ENCODE measurements around the gene SDF4. TPM values are rescaled to one million over a fixed set of nuclear protein-coding genes. Genes with fewer than 3 reads are reported as not detected.

Gene SDF4
- total RNA-seq, 2 donors from 2014 or later: 85.9 to 95.6 TPM

DNA sequence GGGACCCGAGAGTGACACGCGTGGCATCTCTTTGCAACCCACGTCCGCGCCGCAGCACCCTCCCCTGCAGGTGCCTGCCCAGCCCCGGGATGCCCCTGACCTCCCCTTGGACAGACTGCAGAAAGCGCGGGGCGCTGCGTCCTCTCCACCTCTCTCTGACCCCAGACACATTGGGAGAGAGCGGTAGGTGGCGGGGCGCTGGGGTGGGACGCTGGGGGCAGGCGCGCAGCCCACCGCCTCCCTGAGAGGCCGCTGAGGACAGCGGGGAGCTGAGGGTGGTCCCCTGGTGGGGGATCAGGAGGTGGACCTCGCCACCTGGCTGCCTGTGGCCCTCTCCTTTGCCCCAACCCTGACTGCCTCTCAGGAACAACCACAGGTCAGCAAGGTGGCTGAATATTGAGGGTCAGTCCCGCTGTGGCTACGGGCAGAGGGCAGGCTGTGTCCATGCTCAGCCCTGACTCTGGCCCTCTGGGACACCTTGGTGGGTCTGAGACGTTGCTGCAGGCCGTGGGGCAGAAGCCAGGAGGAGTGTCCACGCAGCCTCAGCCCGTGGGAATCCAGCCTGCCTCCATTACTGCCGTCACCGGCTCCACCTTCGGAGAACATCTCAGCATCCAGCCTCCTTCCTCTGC, 42.6 kb upstream of the SDF4 start:
- H3K27ac ChIP-seq (ENCODE audit: low read depth, low read length): no peak overlapping the region
- Mint-ChIP-seq H3K4me1 (peaks cover 19% of the 10 kb centered on the region), H3K36me3 (ENCODE audit: low read depth) (peaks cover 25% of the 10 kb centered on the region), H3K27me3 (ENCODE audit: insufficient read depth) (peaks cover 3% of the 10 kb centered on the region), H3K9me3 (no peaks in the 10 kb centered on the region), H3K27ac (no peak overlapping the region), H3K4me3 (peak overlapping the region; percentile 86)
- peak overlapping the region; percentile 25 for H3K9ac ChIP-seq (ENCODE audit: extremely low read depth, low read length, poor library complexity, severe bottlenecking)
- DNase-seq: no peak
- WGBS, 2 experiments (ENCODE audit: insufficient coverage in 1 of 2, insufficient read length in 1 of 2): 40 to 80% methylated on average over 1 to 31 of the region's 31 CpGs
- H3K4me1 ChIP-seq (ENCODE audit: control insufficient read depth, insufficient read depth, low read length): peaks cover 5% of the 10 kb centered on the region
- no peaks in the 10 kb centered on the region for H3K27me3 ChIP-seq (ENCODE audit: control insufficient read depth, insufficient read depth, low read length, poor library complexity, severe bottlenecking)
- no peak for TF ChIP-seq CTCF (conservative IDR thresholded peaks at IDR 0.05)
- peak overlapping the region; percentile 77 for H3K4me3 ChIP-seq (ENCODE audit: low read length)
- peaks cover 12% of the 10 kb centered on the region for H3K36me3 ChIP-seq (ENCODE audit: control insufficient read depth, insufficient read depth, low read length)
- no peaks in the 10 kb centered on the region for H3K9me3 ChIP-seq (ENCODE audit: control insufficient read depth, low read length)

DNA sequence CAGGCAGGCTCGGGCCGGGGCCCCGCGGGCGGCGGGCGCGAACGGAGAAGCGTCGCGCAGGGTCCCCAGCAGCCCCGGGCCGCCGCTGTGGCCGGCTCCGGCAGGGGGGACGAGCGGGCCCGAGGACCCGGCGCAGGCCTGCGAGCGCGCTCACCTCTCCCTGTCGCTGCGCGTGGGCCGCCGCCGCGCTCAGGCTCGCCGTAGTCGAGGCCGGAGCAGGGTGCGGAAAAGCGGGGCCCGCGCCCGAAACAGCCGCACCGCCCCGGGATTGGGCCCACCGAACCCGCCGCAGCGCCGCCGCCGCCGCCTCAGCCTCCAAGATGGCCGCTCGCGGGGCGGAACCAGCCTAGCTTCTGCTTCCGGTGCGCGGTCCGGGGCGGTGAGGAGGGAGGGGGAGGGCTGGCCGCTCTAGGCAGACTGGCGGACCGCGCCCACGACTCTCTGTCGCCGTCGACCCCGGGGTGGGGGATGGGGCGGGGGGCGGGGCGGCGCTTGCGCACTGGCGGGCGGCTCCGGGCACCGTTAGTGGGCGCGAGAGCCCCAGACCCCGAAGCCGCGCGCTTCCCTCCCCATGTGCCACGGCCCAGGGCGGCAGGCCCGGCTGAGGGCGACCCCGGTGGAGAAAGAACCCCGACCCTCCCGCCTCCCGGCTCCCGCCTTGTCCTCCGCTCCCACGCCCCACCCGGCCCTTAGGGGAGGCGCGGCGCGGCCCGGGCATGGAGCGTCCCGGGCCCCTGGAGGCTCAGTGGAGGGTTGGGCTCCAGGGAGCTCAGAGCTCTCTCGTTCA, 41.9 kb upstream of the SDF4 start, which contains the start of gene UBE2J2:
TSS of gene UBE2J2 (minus strand) at position 343 of the 787 bp plus-strand sequence. CDS start 5,862 bp downstream, outside the sequence.
- Histone ChIP-seq H3K4me3 (ENCODE audit: low read length) (peak within 1 kb of the TSS; percentile 88), H3K4me1 (ENCODE audit: control insufficient read depth, insufficient read depth, low read length) (peaks cover 5% of the 10 kb centered on the region), H3K9me3 (ENCODE audit: control insufficient read depth, low read length) (no peaks in the 10 kb centered on the region), H3K27me3 (ENCODE audit: control insufficient read depth, insufficient read depth, low read length, poor library complexity, severe bottlenecking) (no peaks in the 10 kb centered on the region), H3K9ac (ENCODE audit: extremely low read depth, low read length, poor library complexity, severe bottlenecking) (peak within 1 kb of the TSS; percentile 92), H3K36me3 (ENCODE audit: control insufficient read depth, insufficient read depth, low read length) (peaks cover 12% of the 10 kb centered on the region), H3K27ac (ENCODE audit: low read depth, low read length) (no peak within 1 kb of the TSS)
- peaks cover 19% of the 10 kb centered on the region for H3K4me1 Mint-ChIP-seq
- H3K27ac Mint-ChIP-seq: peak within 1 kb of the TSS; percentile 87
- H3K27me3 Mint-ChIP-seq (ENCODE audit: insufficient read depth): peaks cover 3% of the 10 kb centered on the region
- peaks cover 26% of the 10 kb centered on the region for H3K36me3 Mint-ChIP-seq (ENCODE audit: low read depth)
- WGBS, 2 experiments (ENCODE audit: insufficient coverage in 1 of 2, insufficient read length in 1 of 2): 0 to 1% methylated on average over 36 to 102 of the region's 105 CpGs
- H3K4me3 Mint-ChIP-seq: peak within 1 kb of the TSS; percentile 86
- no peaks in the 10 kb centered on the region for H3K9me3 Mint-ChIP-seq
- peak; percentile 97 for DNase-seq
- peak; percentile 30 for TF ChIP-seq CTCF (conservative IDR thresholded peaks at IDR 0.05)

DNA sequence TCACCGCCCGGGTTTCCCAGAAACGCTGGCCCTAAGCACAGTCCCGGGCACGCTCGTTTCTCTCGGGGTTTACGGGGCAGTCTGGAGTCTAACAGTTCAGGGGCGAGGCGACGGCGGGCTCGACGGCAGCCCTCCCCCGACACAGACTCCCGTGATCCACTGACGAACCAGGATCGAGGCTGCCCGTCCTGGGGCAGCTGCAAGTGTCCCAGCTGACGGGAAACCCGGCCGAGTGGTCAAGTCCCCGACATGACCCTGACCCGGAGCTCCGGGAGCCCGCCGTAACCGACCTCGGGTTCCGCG, 41.4 kb upstream of the SDF4 start:
- TF ChIP-seq CTCF (conservative IDR thresholded peaks at IDR 0.05): peak; percentile 0
- H3K9me3 ChIP-seq (ENCODE audit: control insufficient read depth, low read length): no peaks in the 10 kb centered on the region
- Mint-ChIP-seq H3K4me1 (peaks cover 19% of the 10 kb centered on the region), H3K9me3 (no peaks in the 10 kb centered on the region), H3K4me3 (peak overlapping the region; percentile 86), H3K27me3 (ENCODE audit: insufficient read depth) (peaks cover 3% of the 10 kb centered on the region), H3K27ac (peak overlapping the region; percentile 87), H3K36me3 (ENCODE audit: low read depth) (peaks cover 31% of the 10 kb centered on the region)
- H3K4me1 ChIP-seq (ENCODE audit: control insufficient read depth, insufficient read depth, low read length): peaks cover 5% of the 10 kb centered on the region
- H3K36me3 ChIP-seq (ENCODE audit: control insufficient read depth, insufficient read depth, low read length): peaks cover 12% of the 10 kb centered on the region
- H3K4me3 ChIP-seq (ENCODE audit: low read length): peak overlapping the region; percentile 88
- no peak for DNase-seq
- peak overlapping the region; percentile 92 for H3K9ac ChIP-seq (ENCODE audit: extremely low read depth, low read length, poor library complexity, severe bottlenecking)
- no peak overlapping the region for H3K27ac ChIP-seq (ENCODE audit: low read depth, low read length)
- 1 to 5% methylated on average over 8 to 31 of the region's 31 CpGs for whole genome bisulfite sequencing, 2 experiments (ENCODE audit: insufficient coverage in 1 of 2, insufficient read length in 1 of 2)
- H3K27me3 ChIP-seq (ENCODE audit: control insufficient read depth, insufficient read depth, low read length, poor library complexity, severe bottlenecking): no peaks in the 10 kb centered on the region

All from endodermal cell (in vitro differentiated cells).